Body of pancreas (tissue), 4 donors: ENCODE results near the gene TMEM171. TPM values are rescaled to one million over a fixed set of nuclear protein-coding genes. Genes with fewer than 3 reads are reported as not detected.

Experiments
- ATAC-seq: fragments of 150-250 bp; one replicate; pipeline ENCODE4 v1.9.1; 2016
- DNase-seq, 4 donors: peaks; one replicate each; pipeline ENCODE4 v3.0.0-alpha.2; 2019
- H3K27ac ChIP-seq, 4 donors: fragments of 200-600 bp; sonication (generic); 1 replicate in 3 of 4; 2 replicates in 1 of 4; pipeline versions ENCODE4 v1.5.1 to v1.6.1; 2016 to 2019; ENCODE audit warnings: mild to moderate bottlenecking in 1 of 4, mixed read lengths in 1 of 4, moderate library complexity in 1 of 4
- H3K27me3 ChIP-seq, 2 donors: fragments of 200-600 bp; sonication (generic); one replicate each; pipeline ENCODE4 v1.6.0; 2016; ENCODE audit warnings: mild to moderate bottlenecking in 1 of 2
- H3K36me3 ChIP-seq, 2 donors: fragments of 200-600 bp; sonication (generic); replicated peaks in 1 of 2; 2 replicates each; pipeline ENCODE4 v1.5.1; 2016; ENCODE audit warnings: low read depth in 2 of 2; ENCODE audit not compliant: insufficient read depth in 1 of 2
- H3K4me1 ChIP-seq: fragments of 200-600 bp; sonication (generic); one replicate; pipeline ENCODE4 v1.6.0; 2016
- H3K4me3 ChIP-seq, 2 donors: fragments of 200-600 bp; sonication (generic); 1 replicate in 1 of 2; 2 replicates in 1 of 2; pipeline ENCODE4 v1.5.1; 2016 to 2019
- H3K9me3 ChIP-seq, 3 donors: fragments of 200-600 bp; sonication (generic); 1 replicate in 2 of 3; 2 replicates in 1 of 3; pipeline ENCODE4 v1.5.1; 2016
- POLR2A ChIP-seq, 3 donors: fragments of 450-650 bp; IDR thresholded peaks; one replicate each; pipeline ENCODE4 v1.6.1; 2016; ENCODE audit warnings: antibody characterized with exemption in 3 of 3, mild to moderate bottlenecking in 2 of 3
- WGBS, 2 donors: methylation state at CpG; one replicate each; pipeline ENCODE4 v1.1.5; 2017; 5-methylcytosine and 5-hydroxymethylcytosine counted together
- intact Hi-C: fragments of 100-400 bp; cut with DNase I; formaldehyde crosslinking; loops from one replicate; pipeline ENCODE4 v1.15.1; 2023
- total RNA-seq, 2 donors: library from RNA; depleted of rRNA; stranded (reverse); fragments of >200 nt; gene quantifications; one replicate each; pipeline ENCODE4 v1.1.0, GENCODE V29; 2016
- TF ChIP-seq, protein P1 (sequence below), 7 experiments: fragments of 450-650 bp in 4 of 7; fragments of 200-600 bp in 3 of 7; sonication (generic) in 3 of 7; IDR thresholded peaks; one replicate each; pipeline ENCODE4 v1.5.1; 2016 to 2019; ENCODE audit warnings: antibody characterized with exemption in 7 of 7

The TMEM171 gene
- total RNA-seq, 2 donors from 2014 or later, result 1.8 TPM; not detected in 1

DNA sequence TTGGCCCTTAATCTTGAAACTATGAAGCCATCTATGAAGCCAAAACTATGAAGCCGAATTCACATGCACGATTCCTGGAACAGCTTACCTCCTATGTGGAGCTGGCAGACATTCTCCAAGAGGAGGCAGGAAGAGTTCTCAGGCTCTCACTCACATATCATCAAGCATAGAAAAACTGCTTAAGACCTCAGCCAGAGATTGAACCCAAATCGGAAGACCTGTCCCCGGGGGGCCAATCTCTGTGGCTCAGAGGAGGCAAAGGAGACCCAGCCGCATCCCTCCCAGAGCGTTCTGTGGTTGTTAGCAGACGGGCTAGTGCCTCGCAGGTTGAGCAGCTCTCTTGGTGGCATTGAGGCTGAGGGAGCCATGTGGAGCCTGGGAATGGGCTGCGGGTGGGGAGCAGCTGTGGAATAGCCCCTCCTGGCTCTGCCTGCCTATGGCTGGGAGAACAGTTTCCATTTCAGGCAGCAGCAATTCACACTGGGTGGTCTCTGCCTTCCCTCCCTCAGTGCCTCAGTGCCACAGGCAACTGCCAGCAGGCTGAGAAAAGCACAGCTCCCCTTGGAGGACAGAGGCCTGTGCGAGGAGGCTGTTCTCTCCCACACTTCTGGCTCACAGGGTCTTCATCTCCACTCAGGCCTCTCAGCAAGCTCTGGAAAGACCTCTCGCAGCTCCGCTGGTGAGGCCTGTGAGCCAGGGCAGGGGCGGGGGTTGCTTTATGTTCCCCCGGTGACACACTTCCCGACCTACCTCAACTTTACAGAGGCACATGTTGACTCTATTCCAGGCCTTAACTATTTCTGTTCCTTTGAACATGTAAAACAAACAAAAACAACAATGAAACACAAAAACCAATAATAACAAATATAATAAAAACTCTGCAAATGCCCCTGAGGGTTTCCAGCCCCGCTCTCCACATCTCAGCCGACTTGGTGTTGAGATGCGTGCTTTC is 35.2 kb downstream of the TMEM171 start:
- intact Hi-C loops, result no loop called here

GRCh38 chr5:73157414-73158303 is 37.3 kb downstream of the TMEM171 start:
- Histone ChIP-seq H3K4me1 (no peaks in the 10 kb centered on the region), H3K4me3 (no peak overlapping the region), H3K27ac (no peak overlapping the region), H3K27me3 (no peaks in the 10 kb centered on the region), H3K9me3 (no peaks in the 10 kb centered on the region), H3K36me3 (no peaks in the 10 kb centered on the region)
- 69 to 86% methylated on average over 6 of the region's 6 CpGs for WGBS, 2 donors
- no peak for ATAC-seq
- TF ChIP-seq, protein P1, sequence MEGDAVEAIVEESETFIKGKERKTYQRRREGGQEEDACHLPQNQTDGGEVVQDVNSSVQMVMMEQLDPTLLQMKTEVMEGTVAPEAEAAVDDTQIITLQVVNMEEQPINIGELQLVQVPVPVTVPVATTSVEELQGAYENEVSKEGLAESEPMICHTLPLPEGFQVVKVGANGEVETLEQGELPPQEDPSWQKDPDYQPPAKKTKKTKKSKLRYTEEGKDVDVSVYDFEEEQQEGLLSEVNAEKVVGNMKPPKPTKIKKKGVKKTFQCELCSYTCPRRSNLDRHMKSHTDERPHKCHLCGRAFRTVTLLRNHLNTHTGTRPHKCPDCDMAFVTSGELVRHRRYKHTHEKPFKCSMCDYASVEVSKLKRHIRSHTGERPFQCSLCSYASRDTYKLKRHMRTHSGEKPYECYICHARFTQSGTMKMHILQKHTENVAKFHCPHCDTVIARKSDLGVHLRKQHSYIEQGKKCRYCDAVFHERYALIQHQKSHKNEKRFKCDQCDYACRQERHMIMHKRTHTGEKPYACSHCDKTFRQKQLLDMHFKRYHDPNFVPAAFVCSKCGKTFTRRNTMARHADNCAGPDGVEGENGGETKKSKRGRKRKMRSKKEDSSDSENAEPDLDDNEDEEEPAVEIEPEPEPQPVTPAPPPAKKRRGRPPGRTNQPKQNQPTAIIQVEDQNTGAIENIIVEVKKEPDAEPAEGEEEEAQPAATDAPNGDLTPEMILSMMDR (IDR thresholded peaks at IDR 0.05), result no peak
- TF ChIP-seq POLR2A (IDR thresholded peaks at IDR 0.05), result no peak
- intact Hi-C loops, result no loop called here
- no peak for DNase-seq

More for the DNA sequence above, 35.2 kb downstream of the TMEM171 start:
- Histone ChIP-seq H3K27ac (no peak overlapping the region), H3K27me3 (no peaks in the 10 kb centered on the region), H3K4me3 (no peak overlapping the region), H3K9me3 (no peaks in the 10 kb centered on the region), H3K4me1 (no peaks in the 10 kb centered on the region), H3K36me3 (no peaks in the 10 kb centered on the region)
- DNase-seq, result no peak
- ATAC-seq, result no peak
- TF ChIP-seq, protein P1 (IDR thresholded peaks at IDR 0.05), result no peak
- TF ChIP-seq POLR2A (IDR thresholded peaks at IDR 0.05), result no peak
- 79 to 89% methylated on average over 12 to 18 of the region's 18 CpGs for WGBS, 2 donors

DNA sequence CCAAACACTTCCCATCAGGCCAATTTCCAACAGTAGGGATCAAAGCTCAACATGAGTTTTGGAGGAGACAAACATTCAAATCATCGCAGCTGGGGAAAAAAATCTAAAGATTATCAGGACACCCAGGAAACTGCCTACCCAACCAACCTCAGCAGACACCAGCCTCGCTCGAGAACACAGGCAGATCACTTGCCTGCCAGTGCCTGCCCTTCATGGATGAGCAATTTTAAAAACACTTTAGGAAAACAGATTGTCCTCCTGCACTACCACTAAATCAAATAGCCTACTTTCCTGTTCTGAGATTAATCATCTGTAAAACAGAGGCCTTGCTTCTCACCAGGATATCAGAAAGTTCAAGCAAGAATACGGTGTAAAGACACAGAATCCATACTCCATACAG is 37.9 kb downstream of the TMEM171 start:
- 89 to 93% methylated on average over 4 of the region's 4 CpGs for WGBS, 2 donors
- Histone ChIP-seq H3K27ac (no peak overlapping the region), H3K9me3 (no peaks in the 10 kb centered on the region), H3K4me1 (no peaks in the 10 kb centered on the region), H3K27me3 (no peaks in the 10 kb centered on the region), H3K36me3 (no peaks in the 10 kb centered on the region), H3K4me3 (no peak overlapping the region)
- DNase-seq (no peak), ATAC-seq (no peak)
- intact Hi-C loops, result no loop called here
- TF ChIP-seq, protein P1 (IDR thresholded peaks at IDR 0.05), result no peak
- no peak for TF ChIP-seq POLR2A (IDR thresholded peaks at IDR 0.05)

GRCh38 chr5:73160239-73160671 is 39.9 kb downstream of the TMEM171 start:
- Histone ChIP-seq H3K27ac (no peak overlapping the region), H3K9me3 (no peaks in the 10 kb centered on the region), H3K4me1 (no peaks in the 10 kb centered on the region), H3K27me3 (no peaks in the 10 kb centered on the region), H3K36me3 (no peaks in the 10 kb centered on the region), H3K4me3 (no peak overlapping the region)
- ATAC-seq (no peak), DNase-seq (no peak)
- WGBS, 2 donors, result 65 to 68% methylated on average over 4 of the region's 4 CpGs
- intact Hi-C loops, result no loop called here
- TF ChIP-seq POLR2A (IDR thresholded peaks at IDR 0.05), result no peak
- TF ChIP-seq, protein P1 (IDR thresholded peaks at IDR 0.05), result no peak
